ENCODE data around the gene TMEM98.
"Not testable (repeated sequence)": the region's sequence is repeated elsewhere in the genome, so short reads cannot be mapped to it uniquely, and the experiment has no call there.

Gene TMEM98

DNA sequence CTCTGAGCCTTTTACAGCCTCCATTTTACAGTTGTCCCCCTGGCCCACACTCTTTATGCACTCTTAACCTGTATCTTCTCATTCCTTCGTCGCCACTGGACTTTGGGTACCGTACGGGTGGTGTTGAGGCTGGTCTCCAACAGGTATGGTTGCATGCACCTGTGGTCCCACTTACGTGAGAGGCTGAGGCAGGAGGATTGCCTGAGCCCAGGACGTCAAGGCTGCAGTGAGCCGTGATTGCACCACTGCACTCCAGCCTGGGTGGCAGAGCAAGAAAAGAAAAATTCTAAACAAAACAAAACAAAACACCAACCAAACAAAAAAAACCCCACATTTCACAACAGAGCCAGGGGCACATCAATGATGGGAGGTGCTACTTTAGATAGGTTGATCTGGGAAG, 14.4 kb upstream of the TMEM98 start:
- H3K27ac ChIP-seq: no peak overlapping the region
- DNase-seq (ENCODE audit: low read depth, low spot score): no peak

DNA sequence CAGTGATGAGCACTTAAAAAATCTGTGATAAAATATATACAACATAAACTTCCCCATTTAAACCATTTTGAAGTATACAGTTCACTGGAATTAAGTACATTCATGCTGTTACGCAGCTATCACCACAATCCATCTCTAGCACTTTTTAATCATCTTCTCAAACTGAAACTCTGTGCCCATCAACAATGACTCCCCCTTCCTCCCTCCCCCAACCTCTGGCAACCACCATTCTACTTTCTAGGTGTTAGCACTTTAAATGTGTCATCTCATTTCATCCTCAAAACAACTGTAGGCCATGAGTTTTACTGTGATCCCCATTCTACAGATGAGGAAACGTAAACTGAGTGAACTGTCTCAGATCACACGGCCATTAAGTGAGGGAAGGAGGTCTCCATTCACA, 13.8 kb upstream of the TMEM98 start:
- no peak overlapping the region for H3K27ac ChIP-seq
- no peak for DNase-seq (ENCODE audit: low read depth, low spot score)

DNA sequence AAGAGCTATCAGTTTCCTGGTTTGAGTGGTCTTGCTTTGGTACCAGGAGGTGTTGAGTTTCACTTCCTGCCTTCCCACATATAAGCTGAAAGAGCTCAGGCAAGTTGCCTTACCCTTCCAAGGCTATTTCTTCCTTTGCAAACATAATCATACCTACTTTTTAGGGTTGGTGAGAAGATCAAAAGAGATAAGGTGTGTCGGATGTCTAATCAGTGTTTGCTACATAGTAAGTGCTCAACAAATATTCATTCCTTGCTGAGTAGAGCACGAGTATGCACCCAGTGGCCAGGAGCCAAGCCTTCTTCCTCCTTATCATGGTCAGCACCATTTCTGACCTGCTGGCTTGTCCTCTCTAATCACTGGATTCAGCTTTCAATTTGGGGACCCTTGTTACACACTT, 12.7 kb upstream of the TMEM98 start:
- no peak overlapping the region for H3K27ac ChIP-seq
- no peak for DNase-seq (ENCODE audit: low read depth, low spot score)

DNA sequence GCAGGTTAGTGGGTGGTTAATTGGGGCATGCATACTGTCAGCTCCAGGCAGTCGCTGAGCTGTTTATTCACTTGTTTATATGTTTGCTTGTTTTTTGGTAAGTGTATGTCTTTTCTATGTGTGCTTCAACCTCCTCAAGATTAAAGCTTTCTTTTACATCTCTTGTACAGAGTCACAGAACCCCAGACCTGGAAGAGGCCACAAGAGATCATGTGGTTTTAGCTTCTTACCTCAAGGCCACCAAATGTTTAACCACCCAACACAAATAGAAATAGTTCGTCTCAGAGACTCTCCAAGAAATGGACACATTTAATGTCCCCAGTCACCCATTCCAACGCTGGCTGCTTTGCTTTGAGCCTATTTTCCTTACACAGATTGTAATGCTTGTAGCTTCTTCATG, 11.8 kb upstream of the TMEM98 start:
- no peak overlapping the region for H3K27ac ChIP-seq
- no peak for DNase-seq (ENCODE audit: low read depth, low spot score)

DNA sequence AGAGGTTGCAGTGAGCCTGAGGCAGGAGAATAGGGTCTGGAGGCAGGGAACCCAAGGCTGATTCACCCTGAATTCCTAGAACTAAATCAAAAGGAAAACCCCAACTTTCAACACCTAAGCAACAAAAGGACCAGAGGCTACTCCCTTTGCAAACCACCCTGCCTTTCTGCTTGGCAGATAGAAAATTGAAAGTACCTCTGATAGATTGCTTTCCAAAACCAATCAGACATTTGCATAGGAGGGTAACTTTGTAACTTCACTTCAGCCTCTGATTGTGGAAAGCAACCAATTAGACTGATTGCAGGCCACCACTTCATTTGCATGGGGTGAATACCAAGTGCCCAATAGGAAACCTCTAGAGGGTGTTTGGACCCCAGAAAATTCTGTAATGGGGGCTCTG, 10.9 kb upstream of the TMEM98 start:
- H3K27ac ChIP-seq: no peak overlapping the region
- no peak for DNase-seq (ENCODE audit: low read depth, low spot score)

DNA sequence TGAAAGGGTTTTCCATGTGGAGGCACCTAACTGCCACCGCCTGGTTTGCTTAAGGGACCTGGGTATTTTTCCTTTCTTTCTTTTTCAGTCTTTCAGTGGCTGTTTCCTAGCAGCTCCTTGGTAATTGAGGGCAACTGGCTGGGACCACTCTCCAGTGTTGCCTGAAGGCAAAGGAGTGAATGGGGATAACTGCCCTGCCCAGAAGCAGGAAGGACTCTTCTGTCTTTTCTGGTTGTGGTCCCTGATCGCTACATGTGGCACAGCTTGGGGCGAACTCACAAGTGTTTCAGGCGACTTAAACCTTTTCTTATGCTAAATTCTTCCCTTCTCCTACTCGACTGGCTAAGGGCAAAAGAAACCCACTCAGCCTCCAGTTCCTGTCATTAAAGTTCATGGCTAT, 10.1 kb upstream of the TMEM98 start:
- H3K27ac ChIP-seq: no peak overlapping the region
- DNase-seq (ENCODE audit: low read depth, low spot score): no peak

DNA sequence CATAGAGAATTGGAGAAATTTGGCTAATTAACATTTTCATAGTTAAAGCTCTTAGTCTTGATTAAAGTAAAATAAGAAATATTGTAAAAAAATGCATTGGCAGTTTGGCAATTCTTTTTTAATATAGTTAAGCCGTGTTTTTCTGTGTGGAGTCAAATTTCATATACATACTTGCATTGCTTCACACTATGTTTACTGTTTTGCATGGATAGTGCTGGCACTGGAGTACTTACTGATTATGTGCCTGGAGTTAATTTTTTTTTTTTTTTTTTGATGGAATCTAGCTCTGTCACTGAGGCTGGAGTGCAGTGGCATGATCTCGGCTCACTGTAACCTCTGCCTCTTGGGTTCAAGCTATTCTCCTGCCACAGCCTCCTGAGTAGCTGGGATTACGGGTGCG, 8.1 kb upstream of the TMEM98 start:
- H3K27ac ChIP-seq; DNase-seq (ENCODE audit: low read depth, low spot score): not testable (repeated sequence)

DNA sequence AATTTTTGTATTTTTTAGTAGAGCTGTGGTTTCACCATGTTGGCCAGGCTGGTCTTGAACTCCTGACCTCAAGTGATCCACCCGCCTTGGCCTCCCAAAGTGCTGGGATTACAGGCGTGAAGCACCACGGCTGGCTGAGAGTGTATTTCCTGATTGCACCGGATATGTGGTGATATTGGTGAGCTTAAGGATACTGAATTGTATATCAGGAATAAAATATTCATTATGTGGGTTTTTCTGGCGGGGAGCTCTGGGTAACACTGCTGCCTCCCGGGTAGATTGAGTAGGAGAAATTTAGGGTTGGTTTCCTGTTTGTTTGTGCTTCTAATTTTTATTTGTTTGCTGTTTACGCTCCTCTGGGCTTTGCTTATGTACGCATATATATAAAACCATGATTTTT, 7.7 kb upstream of the TMEM98 start:
- H3K27ac ChIP-seq: no peak overlapping the region
- DNase-seq (ENCODE audit: low read depth, low spot score): no peak

DNA sequence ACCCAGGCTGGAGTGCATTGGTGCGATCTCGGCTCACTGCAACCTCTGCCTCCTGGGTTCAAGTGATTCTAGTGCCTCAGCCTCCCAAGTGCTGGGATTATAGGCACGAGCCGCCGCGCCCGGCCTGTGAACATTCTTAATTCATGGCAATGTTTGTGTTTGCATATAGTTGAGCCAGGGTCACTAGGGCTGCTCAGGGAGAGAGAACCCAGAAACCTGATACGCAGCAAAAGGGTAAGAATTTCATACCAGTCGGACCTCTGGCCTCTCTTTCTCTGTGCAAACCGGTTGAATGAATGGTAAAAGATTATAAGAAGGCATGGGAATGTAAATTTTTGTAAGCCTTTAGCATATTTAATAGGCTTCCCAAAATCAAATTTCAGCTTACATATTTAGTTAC, 6.9 kb upstream of the TMEM98 start:
- no peak for DNase-seq (ENCODE audit: low read depth, low spot score)
- H3K27ac ChIP-seq: no peak overlapping the region

DNA sequence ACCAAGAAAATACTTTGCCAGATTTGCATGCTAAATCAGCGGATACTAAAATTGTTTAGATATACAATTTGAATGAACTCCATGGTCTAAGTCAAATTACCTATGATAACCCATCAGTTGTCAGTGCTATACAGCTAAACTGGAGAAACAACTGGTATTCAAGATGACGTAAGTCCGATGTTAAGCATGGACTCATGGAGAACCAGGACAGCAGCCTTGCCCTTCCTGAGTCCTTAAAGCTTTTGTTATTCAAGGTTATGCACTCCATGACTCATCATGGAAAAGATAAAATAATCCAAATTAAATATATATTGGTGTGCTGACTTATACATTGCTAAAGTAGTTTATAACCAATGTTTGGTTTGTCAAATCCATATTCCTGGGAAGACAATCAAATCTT, 4.0 kb upstream of the TMEM98 start:
- H3K27ac ChIP-seq; DNase-seq (ENCODE audit: low read depth, low spot score): not testable (repeated sequence)

DNA sequence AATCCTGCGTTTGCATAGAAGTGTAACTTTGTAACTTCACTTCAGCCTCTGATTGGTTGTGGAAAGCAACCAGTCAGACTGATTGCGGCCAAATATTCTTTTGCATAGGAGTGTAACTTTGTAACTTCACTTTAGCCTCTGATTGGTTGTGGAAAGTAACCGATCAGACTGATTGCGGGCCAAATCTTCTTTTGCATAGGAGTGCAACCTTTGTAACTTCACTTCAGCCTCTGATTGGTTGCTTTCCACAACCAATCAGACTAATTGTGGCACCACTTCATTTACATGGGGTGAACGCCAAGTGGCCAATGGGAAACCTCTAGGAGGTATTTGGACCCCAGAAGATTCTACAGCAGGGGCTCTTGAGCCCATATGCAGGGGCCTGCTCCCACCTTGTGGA, 1.8 kb upstream of the TMEM98 start:
- H3K27ac ChIP-seq: no peak overlapping the region
- DNase-seq (ENCODE audit: low read depth, low spot score): no peak

DNA sequence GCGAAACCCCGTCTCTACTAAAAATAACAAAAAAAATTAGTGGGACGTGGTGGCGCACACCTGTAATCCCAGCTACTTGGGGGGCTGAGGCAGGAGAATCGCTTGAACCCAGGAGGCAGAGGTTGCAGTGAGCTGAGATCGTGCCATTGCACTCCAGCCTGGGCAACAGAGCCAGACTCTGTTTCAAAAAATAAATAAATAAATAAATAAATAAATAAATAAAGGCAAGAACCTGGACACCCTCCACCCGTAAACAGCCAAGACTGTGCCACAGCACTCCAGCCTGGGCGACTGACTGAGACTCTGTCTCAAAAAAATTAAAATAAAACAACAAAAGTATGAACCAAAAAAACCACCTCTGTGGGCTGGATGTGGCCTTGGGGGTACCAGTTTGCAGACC, 1.2 kb upstream of the TMEM98 start:
- not testable (repeated sequence) for H3K27ac ChIP-seq; DNase-seq (ENCODE audit: low read depth, low spot score)

DNA sequence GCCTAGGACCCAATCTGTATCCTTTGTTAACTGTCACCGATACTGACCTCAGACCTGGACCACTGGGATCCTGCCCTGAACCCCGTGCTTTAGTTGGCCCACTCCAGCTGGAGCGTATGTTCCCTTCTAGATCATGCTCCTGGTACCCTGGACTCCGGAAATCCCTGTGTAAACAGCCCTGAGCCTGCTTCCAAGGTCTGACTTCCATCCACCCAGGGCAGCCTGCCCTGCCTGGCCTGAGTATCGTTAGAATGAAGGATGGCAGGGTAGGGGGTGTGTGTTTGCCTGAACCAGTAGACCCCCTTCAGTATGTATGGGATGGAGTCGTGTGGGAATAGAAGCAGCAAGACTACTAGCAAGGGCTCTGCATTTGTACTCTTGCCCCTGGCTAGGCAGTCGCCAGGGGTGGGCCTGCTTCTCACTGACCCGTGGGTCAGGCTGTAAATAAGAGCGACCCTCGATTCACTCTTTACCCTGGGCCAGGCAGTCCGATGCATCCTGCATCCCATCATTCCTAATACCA, 691 bp upstream of the TMEM98 start:
- H3K27ac ChIP-seq: no peak overlapping the region
- DNase-seq (ENCODE audit: low read depth, low spot score): no peak

DNA sequence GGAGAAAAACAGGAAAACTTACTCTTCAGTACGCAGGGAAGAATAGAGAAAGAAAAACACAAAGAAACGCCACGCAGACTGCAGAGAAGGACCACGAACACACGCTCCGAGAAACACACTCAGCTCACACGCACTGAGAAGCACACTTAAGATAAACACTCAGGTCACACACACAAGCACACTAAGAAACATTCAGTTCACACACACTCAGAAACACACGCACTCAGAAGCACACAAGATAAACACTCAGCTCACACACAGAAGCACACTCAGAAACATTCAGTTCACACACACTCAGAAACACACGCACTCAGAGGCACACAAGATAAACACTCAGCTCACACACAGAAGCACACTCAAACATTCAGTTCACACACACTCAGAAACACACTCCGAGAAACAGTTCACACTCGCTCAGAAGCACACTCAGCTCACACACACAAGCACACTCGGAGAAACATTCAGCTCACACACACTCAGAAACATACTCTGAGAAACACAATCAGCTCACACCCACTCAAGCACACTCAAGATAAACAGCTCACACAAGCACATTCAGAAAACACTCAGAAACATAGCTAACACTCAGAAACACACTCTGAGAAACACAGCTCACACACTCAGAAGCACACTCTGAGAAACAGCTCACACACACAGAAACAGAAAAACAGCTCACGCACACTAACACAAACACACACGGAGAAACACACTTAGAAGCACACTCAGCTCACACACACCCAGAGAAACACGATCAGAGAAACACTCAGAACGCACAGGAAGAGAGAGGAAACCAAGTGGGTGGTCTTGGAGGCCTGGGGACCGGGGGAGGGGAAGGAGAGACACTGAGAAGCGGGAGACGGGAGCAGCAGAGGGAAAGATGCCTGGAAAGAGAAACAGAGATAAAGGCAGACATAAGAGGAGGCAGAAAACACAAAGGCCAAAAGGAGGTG, 908 bp downstream of the TMEM98 start:
- H3K27ac ChIP-seq: no peak overlapping the region
- no peak for DNase-seq (ENCODE audit: low read depth, low spot score)

DNA sequence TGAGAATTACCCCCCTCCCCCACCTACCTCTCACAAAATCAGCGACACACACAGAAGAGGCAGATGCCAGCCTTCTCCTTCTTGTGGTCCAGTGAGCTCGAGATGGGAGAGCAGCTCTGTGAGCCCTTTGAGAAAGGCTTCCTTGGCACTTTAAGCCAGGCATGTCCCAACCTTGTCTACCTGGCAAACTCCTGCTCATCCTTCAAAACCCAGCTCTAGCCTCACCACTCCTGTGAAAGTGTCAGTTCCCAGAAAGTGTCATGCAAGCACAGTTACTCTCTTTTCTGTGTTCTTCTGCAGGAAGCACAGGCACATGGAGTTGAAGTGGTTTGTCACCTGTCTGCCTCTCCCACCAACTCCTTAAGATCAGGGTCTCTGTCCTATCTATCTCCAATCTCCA, 1.6 kb downstream of the TMEM98 start:
- no peak overlapping the region for H3K27ac ChIP-seq
- DNase-seq (ENCODE audit: low read depth, low spot score): no peak

DNA sequence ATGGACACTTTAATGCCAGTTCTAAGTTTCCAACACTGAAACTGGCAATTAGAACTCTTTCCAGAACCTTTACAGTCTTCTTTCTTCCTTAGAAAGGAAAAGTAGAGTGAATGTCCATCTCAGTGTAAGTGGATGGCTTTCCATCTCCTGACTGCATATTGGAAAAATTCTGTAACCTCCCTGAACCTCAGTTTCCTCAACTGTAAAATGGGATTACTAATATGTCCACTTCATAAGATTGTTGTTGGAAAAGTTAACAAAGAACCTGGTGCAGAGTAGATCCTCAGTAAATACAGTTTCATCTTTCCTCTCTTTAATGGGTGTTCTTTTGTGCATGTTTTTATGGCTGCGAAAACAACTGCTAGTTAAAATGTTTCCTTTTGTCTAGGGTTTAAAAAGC, 2.6 kb downstream of the TMEM98 start:
- no peak overlapping the region for H3K27ac ChIP-seq
- DNase-seq (ENCODE audit: low read depth, low spot score): no peak

DNA sequence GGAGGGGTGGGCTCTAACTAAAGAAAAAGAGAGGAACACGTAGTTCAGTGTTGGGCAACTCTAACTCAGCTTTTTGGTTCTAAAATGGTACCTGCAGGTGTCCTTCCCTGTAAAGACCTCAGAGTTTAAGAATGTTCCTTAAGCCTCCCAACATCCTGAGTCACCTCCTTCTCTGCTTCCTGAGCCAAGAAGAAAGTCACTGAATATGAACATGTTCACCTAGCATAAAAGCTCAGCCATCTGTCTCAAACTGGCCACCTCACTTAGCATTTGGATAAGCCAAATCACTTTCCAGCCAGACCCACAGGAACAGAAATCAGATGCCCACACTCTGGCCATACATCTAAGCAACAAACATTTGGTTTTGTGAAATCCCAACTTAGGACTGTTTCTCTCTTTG, 3.7 kb downstream of the TMEM98 start:
- no peak for DNase-seq (ENCODE audit: low read depth, low spot score)
- H3K27ac ChIP-seq: peak overlapping the region; percentile 20

DNA sequence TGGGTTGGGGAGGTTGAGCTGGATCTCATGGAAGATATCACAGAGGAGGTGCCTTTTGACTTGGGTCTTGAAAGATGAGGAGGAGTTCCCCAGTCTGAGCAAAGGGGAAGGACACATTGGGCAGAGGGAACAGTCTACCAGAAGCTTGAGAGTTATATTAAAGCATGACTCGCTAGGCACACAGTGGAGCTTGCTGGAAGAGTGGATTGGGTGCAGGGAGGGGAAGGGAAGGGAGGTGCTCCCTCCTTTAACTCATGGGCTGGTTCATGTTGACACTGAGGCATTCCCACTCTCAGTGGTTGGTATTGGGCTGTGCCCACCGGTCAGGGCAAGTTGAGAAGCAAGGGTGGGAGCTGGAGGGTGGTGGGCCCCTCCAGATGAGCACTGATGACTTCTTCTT, 5.9 kb downstream of the TMEM98 start:
- no peak overlapping the region for H3K27ac ChIP-seq
- DNase-seq (ENCODE audit: low read depth, low spot score): peak; percentile 31

DNA sequence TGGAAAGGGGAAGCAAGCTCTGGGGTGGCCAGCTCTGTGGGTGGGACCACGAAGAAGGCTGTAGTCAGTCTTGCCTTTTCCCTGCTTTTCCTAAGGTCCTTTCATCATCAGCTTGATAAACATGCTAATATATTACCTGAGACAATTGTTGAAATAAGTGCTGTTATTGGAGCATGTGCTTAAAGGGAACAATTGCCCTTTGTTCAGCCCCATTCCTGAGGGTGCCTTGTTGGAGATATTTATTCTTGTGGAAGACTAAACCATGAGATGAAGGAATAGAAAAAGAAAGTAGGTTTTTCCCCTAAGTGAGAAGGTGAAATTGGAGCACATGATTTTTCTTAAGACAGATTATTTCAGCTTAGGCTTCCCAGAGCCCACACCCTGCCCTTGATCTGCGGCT, 7.8 kb downstream of the TMEM98 start:
- no peak for DNase-seq (ENCODE audit: low read depth, low spot score)
- H3K27ac ChIP-seq: no peak overlapping the region

DNA sequence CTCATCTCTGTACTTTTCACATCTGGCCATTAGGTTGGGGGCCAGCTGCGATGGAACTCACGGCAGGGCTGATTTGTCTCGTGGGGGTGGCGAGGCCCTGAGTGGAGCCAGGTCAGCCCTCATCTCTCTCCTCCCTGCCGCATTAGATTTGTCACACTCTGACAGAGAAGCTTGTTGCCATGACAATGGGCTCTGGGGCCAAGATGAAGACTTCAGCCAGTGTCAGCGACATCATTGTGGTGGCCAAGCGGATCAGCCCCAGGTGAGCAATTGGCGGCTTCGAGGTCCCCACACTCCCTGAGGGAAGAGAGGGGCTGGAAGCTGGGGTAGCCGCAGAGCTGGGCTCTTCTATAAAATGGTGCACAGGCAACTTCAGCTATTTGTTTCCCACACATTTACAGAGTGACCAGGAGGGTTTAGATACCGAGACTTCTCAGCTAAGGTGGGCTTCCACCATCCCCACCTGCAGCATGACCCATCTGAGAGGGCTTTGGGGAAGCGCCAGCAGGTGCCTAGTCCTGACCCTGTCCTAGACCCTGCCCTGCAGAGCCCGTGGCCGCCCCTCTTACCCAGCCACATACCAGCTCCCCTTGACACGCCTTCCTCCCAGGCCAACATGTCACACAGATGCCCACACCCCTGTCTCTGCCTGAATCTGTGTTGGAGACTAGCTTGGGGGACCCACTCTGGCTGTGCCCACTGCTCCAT, 8.4 kb downstream of the TMEM98 start:
- H3K27ac ChIP-seq: no peak overlapping the region
- DNase-seq (ENCODE audit: low read depth, low spot score): no peak

DNA sequence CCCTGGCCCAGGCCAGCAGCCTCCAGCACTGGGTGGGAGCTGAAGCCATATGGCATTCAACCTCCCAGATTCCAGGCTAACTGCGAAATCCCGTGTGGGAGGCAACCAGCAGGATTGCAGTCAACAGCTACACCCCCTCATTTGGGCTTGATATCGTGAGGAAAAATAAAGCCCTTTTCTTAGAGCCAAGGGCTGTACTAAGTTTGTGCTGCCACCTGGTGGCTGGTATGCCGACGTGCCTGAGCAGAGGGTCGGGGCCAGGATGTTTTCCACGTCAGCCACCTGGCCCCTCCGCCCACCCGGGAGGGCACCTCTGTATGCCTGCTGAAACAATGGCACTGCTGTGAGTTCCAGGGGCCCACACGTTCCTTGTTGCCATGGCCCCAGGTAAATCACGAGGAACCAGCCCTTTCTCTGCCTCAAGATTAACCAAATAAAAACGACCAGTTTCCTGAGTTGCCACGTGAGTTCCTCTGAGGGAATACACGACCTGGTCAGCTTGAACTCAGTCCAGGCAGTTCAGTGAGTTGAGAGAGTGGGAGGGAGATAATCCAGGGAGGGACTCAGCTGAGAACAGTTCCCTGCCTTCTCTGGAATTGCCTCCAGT, 9.0 kb downstream of the TMEM98 start:
- no peak overlapping the region for H3K27ac ChIP-seq
- no peak for DNase-seq (ENCODE audit: low read depth, low spot score)
